ENCODE measurements around the gene B4GALT6. TPM values are rescaled to one million over a fixed set of nuclear protein-coding genes. Genes with fewer than 3 reads are reported as not detected.

Gene B4GALT6
- total and polyA plus RNA-seq, 2 of the 8 experiments (the other 6 are each of a cell fraction or from before 2014, with no cell fraction given) = 6.3 to 41.5 TPM

- TF ChIP-seq PHF8 (conservative IDR thresholded peaks at IDR 0.05; ENCODE audit: low read depth, low read length) (no peak), TAF7 (optimal IDR thresholded peaks at IDR 0.05; ENCODE audit: borderline replicate concordance, low read depth, low read length) (no peak), BCL11A (IDR thresholded peaks at IDR 0.05; ENCODE audit: low read depth in 2 of 2, low read length in 2 of 2) (no peak), CTBP2 (IDR thresholded peaks at IDR 0.05; ENCODE audit: borderline replicate concordance, insufficient read depth, insufficient read length, low read length) (no peak), CREB1 (IDR thresholded peaks at IDR 0.05) (no peak), CEBPB (IDR thresholded peaks at IDR 0.05; ENCODE audit: low read depth, low read length) (no peak)
These were observed 4.2 kb upstream of the B4GALT6 start (continued) for GRCh38 chr18:31688606-31689005.

Data from H1 (cell line).